ENCODE measurements around the gene SDK1.

DNA sequence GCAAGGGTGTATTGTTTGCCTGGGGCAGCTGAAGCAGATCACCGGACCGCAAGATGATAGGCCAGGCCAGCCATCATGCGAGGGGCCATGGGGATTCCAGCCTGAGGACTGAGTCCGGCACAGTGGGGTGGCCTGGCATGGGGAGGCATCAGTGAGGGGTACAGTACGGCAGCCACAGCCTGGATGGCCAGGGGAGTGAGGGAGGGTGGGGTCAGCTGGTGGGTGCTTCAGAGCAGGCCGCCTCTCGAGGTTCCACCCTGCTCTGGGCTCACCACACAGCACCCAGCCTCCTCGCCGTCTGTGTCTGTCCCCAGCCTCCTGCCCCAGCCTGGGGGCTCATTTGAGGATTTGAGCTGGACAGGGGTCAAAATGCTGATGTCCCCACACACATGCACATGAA is 872.6 kb downstream of the SDK1 start:
- TF ChIP-seq EZH2 (IDR thresholded peaks at IDR 0.05; ENCODE audit: insufficient read depth, poor library complexity, severe bottlenecking) = no peak
- TF ChIP-seq EZH2phosphoT487 (IDR thresholded peaks at IDR 0.05; ENCODE audit: insufficient read depth, low read depth) = no peak

All from GM23248 (cell line).